ENCODE data around the gene ECHDC3.

DNA sequence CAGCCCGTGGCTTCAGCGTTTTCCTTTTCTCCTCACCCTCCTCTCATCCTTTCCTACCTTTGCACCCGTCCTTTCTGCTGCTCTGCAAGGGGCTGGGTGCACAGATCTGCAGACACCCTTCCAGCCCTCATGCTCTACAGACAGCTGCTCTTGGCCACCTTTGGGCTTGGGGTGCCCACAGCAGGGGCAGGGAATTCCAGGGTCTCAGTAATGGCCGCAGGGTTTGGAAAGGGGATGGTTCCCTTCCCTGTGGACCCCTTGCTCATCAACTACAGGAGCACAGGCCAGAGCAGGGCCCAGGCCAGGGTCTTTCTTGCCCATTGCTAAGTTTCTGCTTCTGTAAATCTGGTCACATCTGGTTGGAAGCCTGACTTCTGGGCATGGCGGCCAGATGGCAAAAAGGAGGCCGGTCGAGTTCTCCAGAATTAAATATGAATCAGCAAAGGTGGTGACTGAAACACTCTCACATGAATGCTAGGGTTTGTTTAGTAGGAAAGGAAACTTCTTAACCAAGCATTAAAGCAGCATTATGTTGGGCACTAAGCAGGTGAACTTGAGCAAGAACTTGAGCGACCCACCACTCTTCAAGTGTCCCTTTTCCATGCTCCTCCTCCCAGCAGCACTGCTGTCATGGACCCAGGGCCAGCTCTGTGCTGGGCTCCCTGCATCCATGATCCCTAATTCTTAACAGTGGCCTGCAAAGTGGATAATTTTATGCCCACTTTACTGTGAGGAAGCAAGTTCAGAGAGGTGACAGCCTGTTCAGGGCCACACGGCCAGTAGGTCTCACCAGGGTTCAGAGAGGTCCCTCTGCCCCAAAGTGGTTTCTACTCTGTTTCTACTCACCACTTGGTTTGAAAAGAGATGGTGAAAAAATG is 1.5 kb downstream of the ECHDC3 start:
- TF ChIP-seq, protein P1, sequence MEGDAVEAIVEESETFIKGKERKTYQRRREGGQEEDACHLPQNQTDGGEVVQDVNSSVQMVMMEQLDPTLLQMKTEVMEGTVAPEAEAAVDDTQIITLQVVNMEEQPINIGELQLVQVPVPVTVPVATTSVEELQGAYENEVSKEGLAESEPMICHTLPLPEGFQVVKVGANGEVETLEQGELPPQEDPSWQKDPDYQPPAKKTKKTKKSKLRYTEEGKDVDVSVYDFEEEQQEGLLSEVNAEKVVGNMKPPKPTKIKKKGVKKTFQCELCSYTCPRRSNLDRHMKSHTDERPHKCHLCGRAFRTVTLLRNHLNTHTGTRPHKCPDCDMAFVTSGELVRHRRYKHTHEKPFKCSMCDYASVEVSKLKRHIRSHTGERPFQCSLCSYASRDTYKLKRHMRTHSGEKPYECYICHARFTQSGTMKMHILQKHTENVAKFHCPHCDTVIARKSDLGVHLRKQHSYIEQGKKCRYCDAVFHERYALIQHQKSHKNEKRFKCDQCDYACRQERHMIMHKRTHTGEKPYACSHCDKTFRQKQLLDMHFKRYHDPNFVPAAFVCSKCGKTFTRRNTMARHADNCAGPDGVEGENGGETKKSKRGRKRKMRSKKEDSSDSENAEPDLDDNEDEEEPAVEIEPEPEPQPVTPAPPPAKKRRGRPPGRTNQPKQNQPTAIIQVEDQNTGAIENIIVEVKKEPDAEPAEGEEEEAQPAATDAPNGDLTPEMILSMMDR (IDR thresholded peaks at IDR 0.05) = no peak
- TF ChIP-seq POLR2A (IDR thresholded peaks at IDR 0.05) = no peak
